ENCODE measurements around the gene PEX10. TPM values are rescaled to one million over a fixed set of nuclear protein-coding genes. Genes with fewer than 3 reads are reported as not detected.

PEX10 gene
- total RNA-seq, 2 experiments from 2014 or later: 17.1 to 19.0 TPM

DNA sequence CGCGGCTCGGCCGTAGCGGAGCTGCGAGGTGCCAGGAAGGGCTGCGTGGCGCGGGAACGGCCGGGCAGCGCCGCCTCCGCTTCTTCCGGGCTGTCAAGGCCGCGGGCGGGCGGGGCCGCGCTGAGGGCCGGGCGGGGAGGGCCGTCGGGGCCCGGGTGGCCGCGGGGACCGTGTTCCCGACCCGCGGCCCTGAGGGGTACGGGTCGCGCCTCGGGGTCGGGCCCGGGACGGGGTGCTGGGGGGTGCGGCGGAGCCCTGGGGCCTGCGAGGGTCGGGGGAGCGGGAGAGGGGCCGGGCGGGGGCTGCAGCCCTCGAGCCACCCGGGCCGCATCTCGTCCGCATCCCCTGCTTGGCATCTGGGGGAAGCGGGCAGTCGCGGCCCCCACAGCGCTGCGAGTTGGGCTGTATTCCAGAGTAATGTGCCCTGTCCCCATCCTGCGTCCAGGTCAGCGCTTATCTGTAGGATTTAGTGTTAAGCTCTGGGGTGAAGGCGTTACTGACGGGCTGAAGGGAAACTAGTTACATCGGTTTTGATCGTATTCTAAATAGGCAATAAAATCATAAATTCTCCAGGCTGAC lies 20.3 kb downstream of the PEX10 start:
- intact Hi-C loops (cut with micrococcal nuclease): no loop called here
- Mint-ChIP-seq H3K4me3 (peak overlapping the region; percentile 92), H3K36me3 (ENCODE audit: low read depth) (peaks cover 27% of the 10 kb centered on the region), H3K4me1 (ENCODE audit: low read depth) (peaks cover 44% of the 10 kb centered on the region), H3K27ac (peak overlapping the region; percentile 90), H3K27me3 (no peaks in the 10 kb centered on the region), H3K9me3 (no peaks in the 10 kb centered on the region)
- ATAC-seq (no peak), DNase-seq (no peak)
- ChIA-PET POLR2A (interaction anchor here (0.6 to 2.5 kb wide), 7 partner anchors 9 to 204 kb away, joined by 3 to 6 read pairs (median 4); partner anchors contain the start of gene FAAP20), CTCF (interaction anchor here (0.7 to 6.2 kb wide), 4 partner anchors 9 to 196 kb away, joined by 3 to 35 read pairs (median 14); partner anchors contain the start of gene FAAP20)
- TF ChIP-seq, protein P1, sequence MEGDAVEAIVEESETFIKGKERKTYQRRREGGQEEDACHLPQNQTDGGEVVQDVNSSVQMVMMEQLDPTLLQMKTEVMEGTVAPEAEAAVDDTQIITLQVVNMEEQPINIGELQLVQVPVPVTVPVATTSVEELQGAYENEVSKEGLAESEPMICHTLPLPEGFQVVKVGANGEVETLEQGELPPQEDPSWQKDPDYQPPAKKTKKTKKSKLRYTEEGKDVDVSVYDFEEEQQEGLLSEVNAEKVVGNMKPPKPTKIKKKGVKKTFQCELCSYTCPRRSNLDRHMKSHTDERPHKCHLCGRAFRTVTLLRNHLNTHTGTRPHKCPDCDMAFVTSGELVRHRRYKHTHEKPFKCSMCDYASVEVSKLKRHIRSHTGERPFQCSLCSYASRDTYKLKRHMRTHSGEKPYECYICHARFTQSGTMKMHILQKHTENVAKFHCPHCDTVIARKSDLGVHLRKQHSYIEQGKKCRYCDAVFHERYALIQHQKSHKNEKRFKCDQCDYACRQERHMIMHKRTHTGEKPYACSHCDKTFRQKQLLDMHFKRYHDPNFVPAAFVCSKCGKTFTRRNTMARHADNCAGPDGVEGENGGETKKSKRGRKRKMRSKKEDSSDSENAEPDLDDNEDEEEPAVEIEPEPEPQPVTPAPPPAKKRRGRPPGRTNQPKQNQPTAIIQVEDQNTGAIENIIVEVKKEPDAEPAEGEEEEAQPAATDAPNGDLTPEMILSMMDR (IDR thresholded peaks at IDR 0.05): no peak

DNA sequence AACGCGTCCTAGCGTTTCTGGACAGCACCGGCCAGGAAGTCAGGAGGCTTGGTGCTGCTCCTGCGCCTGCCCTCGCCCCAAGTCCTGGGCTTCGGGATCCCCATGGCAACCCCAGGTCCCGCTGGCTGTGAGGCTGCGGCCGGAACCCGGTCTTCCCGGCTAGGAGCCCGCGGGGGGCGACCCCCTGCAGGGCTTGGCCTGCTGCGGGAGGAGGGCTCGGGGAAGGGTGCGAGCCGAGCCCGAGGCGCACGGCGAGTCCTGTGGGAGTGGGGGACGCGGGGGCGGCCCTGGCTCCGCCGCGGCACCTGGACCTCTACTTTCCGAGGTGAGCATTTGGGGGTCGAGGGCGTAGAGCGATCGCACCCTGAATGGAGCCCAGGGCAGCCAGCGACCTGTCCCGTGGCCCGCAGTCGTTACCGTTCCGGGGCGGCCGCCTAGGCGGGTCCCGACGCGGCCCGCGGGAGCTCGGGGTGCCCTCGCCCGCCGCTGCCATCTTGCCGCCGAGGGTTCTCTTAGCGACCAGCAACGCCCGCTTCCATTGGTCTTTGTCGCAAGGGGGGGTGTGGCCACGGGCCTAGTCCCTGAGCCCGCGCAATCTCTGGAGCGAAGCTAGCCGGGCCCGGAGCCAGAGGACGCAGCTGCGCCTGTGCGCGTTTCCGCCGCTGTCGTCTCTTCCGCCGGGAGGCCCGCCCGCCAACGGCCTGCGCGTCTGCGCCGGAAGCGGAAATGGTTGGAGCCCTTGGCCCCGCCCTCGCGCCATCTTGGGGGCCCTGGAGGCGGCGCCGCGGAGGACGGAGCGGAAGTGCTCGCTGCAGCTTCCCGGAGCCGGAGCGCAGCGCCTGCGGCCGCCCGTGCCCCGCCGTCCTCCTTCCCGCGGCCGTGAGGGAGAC lies 21.1 kb downstream of the PEX10 start, which contains the start of the genes MORN1 and RER1:
Gene MORN1, minus strand, starts transcription at position 514 of the 890 bp plus-strand sequence. Its CDS starts 21 bp downstream, at position 493.
Gene RER1, plus strand, starts transcription at position 801 of the 890 bp plus-strand sequence. CDS start 3,950 bp downstream, outside the sequence.
- Mint-ChIP-seq H3K27me3 (no peaks in the 10 kb centered on the region), H3K4me1 (ENCODE audit: low read depth) (peaks cover 39% of the 10 kb centered on the region), H3K27ac (peak within 1 kb of the TSS; percentile 90), H3K4me3 (peak within 1 kb of the TSS; percentile 92), H3K36me3 (ENCODE audit: low read depth) (peaks cover 22% of the 10 kb centered on the region), H3K9me3 (no peaks in the 10 kb centered on the region)
- ChIA-PET CTCF (interaction anchor here (0.7 to 6.2 kb wide), 6 partner anchors 8 to 196 kb away, joined by 3 to 35 read pairs (median 4); partner anchors contain the start of gene FAAP20), POLR2A (interaction anchor here (1.0 to 2.5 kb wide), 6 partner anchors 9 to 203 kb away, joined by 3 to 6 read pairs (median 4); no protein-coding TSS in a partner anchor)
- intact Hi-C loops (cut with micrococcal nuclease): no loop called here
- TF ChIP-seq, protein P1 (IDR thresholded peaks at IDR 0.05): no peak
- DNase-seq (peak; percentile 99), ATAC-seq (peak; percentile 99)

DNA sequence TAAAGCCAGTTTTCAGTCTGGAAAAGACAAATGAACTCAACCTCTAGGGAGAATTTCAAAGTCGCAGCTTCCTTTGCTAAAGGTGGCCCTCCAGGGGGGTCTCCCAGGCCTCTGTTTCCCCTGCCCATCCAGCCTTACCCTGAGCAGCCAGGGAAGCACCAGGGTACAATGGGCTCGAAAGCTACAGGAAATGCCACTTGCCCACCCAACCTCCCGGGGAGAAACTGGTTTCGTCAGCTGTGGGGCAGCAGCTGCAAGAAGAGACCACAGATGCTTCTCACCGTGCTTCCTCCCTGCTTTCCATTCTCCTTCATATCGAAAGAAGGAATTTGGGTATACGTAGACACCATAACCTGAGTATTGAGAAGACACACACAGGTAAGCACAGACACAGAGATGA lies 22.7 kb downstream of the PEX10 start:
- peak overlapping the region; percentile 77 for H3K4me3 Mint-ChIP-seq
- H3K9me3 Mint-ChIP-seq: no peaks in the 10 kb centered on the region
- POLR2A ChIA-PET: interaction anchor here (1.1 to 1.6 kb wide), 2 partner anchors 15 to 21 kb away, joined by 3 to 4 read pairs; no protein-coding TSS in a partner anchor

DNA sequence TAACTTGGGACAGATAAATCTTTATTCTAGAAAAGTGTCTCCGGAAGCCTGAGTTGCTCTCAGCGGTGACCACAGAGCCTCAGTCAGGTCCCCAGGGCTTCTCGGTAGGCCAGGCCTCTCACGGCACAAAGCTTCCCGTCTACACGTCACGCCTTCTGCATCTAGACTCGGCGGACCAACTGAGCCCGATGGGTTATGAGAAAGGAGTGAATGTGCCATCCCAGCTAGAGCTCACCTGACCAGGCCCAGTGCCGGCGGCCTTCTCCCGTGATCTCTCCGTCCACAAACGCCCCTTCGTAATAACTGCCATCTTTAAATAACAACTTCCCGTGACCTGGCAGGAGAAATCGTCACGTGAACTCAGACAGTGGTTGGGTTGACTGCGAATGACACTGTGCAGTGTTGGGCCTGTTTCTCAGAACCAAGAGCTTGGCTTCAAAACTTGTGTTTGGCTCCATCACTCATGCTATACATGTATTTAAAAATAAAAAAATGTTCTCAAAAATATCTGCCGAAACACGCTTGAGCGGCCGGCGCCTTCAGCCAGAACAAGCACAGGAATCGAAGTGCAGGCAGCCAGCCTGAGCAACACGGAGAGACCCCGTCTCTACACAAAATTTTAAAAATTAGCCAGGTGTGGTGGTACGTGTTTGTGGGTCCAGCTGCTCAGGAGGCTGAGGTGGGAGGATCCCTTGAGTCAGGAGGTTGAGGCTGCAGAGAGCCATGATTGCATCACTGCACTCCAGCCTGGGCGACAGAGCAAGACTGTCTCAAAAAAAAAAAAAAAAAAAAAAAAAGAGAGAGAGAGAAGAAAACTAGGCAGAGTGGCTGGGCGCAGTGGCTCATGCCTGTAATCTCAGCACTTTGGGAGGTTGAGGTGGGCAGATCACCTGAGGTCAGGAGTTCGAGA lies 24.1 kb downstream of the PEX10 start:
- ChIA-PET CTCF (interaction anchor here (1.1 to 6.2 kb wide), 3 partner anchors 7 to 193 kb away, joined by 3 to 25 read pairs (median 20); partner anchors contain the start of gene FAAP20), POLR2A (no interaction called here)
- Mint-ChIP-seq H3K4me1 (ENCODE audit: low read depth) (peaks cover 19% of the 10 kb centered on the region), H3K27ac (no peak overlapping the region), H3K36me3 (ENCODE audit: low read depth) (peaks cover 11% of the 10 kb centered on the region), H3K4me3 (no peak overlapping the region), H3K9me3 (no peaks in the 10 kb centered on the region), H3K27me3 (no peaks in the 10 kb centered on the region)
- TF ChIP-seq, protein P1 (IDR thresholded peaks at IDR 0.05): no peak
- ATAC-seq (no peak), DNase-seq (no peak)
- intact Hi-C loops (cut with micrococcal nuclease): no loop called here

More for the DNA sequence above, 22.7 kb downstream of the PEX10 start:
- TF ChIP-seq, protein P1 (IDR thresholded peaks at IDR 0.05): no peak
- DNase-seq (no peak), ATAC-seq (no peak)
- Mint-ChIP-seq H3K27ac (no peak overlapping the region), H3K27me3 (no peaks in the 10 kb centered on the region), H3K4me1 (ENCODE audit: low read depth) (peaks cover 32% of the 10 kb centered on the region), H3K36me3 (ENCODE audit: low read depth) (peaks cover 17% of the 10 kb centered on the region)
- intact Hi-C loops (cut with micrococcal nuclease): no loop called here
- CTCF ChIA-PET: interaction anchor here (1.1 to 6.2 kb wide), 4 partner anchors 8 to 215 kb away, joined by 3 to 35 read pairs (median 14); partner anchors contain the start of gene FAAP20
